Skeletal muscle satellite cell (primary cell): Measurements from ENCODE around the gene ERAP2.

Experiments used
- H3K27me3 ChIP-seq: 2 replicates; pipeline ENCODE4 v1.7.0; 2013; ENCODE audit warnings: low read length; ENCODE audit not compliant: control insufficient read depth, insufficient read depth
- H3K36me3 ChIP-seq: 2 replicates; pipeline ENCODE4 v1.7.0; 2013; ENCODE audit warnings: mild to moderate bottlenecking, control low read depth, low read length; ENCODE audit not compliant: insufficient read depth
- H3K4me1 ChIP-seq: 2 replicates; pipeline ENCODE4 v1.7.0; 2013; ENCODE audit warnings: low read length; ENCODE audit not compliant: control insufficient read depth, insufficient read depth
- H3K4me2 ChIP-seq: 2 replicates; pipeline ENCODE4 v1.7.0; 2013; ENCODE audit warnings: mild to moderate bottlenecking, low read length
- H3K4me3 ChIP-seq: 2 replicates; pipeline ENCODE4 v1.7.0; 2013; ENCODE audit warnings: low read length
- H3K9ac ChIP-seq: 2 replicates; pipeline ENCODE4 v1.7.0; 2013; ENCODE audit warnings: mild to moderate bottlenecking, low read depth, low read length, moderate library complexity
- H3K9me3 ChIP-seq: replicated peaks from 2 replicates; pipeline ENCODE4 v1.7.0; 2013; ENCODE audit warnings: mild to moderate bottlenecking, control low read depth, low read length

Gene ERAP2

DNA sequence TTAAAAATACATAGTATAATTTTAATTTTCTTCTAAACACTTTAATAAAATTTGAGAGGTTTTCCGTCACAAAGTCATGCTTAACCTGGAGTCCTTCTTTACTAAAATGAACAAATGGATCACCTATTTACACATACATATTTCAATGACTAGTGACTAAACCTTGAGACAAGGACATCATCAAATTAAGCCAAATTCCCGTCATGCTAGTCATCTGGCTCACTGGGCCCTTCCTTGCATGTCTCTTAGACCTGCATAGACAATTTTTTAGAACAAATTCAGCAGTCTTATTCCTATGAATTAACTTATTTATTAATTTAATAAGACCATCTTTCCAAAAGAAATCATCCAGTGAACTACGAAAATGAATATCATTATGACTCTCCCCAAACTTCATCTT, 26.6 kb downstream of the ERAP2 start:
- no peaks in the 10 kb centered on the region for H3K27me3 ChIP-seq
- H3K4me1 ChIP-seq, result no peaks in the 10 kb centered on the region
- H3K9ac ChIP-seq, result no peak overlapping the region
- no peak overlapping the region for H3K4me3 ChIP-seq
- H3K4me2 ChIP-seq, result no peak overlapping the region
- H3K9me3 ChIP-seq, result no peaks in the 10 kb centered on the region
- peaks cover 6% of the 10 kb centered on the region for H3K36me3 ChIP-seq

DNA sequence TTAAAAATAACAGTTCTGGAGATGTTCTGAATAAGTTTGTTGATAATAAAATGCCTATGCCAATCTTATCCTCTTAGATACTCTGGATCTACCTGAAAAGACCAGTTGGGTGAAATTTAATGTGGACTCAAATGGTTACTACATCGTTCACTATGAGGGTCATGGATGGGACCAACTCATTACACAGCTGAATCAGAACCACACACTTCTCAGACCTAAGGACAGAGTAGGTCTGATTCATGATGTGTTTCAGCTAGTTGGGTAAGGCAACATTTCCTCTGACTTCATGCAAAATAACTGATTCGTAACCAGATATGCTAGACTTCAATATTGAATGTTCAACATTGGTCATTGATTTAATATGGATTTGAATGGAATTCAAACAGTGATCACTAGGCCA, 27.0 kb downstream of the ERAP2 start:
- Histone ChIP-seq H3K27me3 (no peaks in the 10 kb centered on the region), H3K9me3 (no peaks in the 10 kb centered on the region)

DNA sequence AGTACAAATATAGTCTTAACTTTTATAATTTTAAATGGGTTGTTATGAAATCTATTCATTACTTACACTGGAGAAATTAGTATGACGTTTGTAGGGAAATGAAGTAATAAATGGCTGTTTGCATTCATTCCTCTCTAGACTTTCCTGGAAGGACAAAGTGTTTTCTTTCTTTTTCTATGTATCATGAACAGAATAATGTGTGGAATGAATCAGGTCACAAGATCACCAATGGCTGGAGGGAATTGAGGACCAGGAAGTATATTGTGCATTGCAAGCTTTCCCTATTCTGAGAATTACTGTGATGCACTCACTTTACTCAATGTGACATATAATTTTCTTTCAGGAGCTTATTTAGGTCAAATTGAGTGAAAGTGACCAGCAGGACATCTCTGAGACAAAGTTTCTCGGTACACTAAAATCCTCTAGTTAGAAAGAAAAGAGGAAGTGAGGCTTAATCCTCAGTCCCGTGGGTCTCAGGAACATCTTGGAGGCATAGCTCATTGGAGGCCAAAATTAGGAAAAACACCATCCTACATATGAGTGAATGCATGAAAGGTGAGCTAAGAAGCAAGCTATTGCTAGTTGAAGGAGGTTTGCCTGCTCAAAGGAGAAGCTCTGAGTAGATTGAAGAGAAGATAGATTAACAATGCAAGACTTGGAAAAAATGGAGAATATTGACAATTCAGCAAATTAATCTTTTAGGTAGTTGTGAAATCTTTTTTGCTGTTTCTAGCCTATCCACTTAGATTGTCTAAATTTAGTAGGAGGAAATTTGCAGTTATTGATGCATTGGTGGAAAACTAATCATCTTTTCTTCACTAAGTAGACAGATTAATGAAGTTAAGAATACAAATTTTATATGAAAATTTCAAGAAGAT, 28.0 kb downstream of the ERAP2 start:
- no peaks in the 10 kb centered on the region for H3K9me3 ChIP-seq
- H3K4me2 ChIP-seq, result no peak overlapping the region
- peaks cover 6% of the 10 kb centered on the region for H3K36me3 ChIP-seq
- H3K27me3 ChIP-seq, result no peaks in the 10 kb centered on the region
- no peaks in the 10 kb centered on the region for H3K4me1 ChIP-seq
- no peak overlapping the region for H3K4me3 ChIP-seq
- no peak overlapping the region for H3K9ac ChIP-seq

More for the DNA sequence above, 27.0 kb downstream of the ERAP2 start:
- H3K9ac ChIP-seq, result no peak overlapping the region
- no peak overlapping the region for H3K4me3 ChIP-seq
- peaks cover 6% of the 10 kb centered on the region for H3K36me3 ChIP-seq
- H3K4me1 ChIP-seq, result no peaks in the 10 kb centered on the region
- H3K4me2 ChIP-seq, result no peak overlapping the region

DNA sequence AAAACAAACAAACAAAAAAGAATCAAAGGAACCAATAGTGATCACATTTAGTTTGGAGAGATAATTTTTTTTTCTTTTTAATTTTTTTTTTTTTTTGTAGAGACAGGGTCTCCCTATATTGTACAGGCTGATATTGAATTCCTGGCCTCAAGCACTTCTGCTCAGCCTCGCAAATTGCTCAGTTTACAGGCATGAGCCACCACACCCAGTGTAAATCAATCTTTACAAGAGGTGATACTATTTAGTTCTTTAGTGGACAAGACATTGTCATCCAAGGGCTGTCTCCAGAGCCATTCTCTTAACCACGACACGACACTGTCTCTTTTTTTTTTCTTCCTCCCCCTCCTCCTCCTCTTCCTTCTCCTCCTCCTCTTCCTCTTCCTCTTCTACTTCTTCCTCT, 29.6 kb downstream of the ERAP2 start:
- Histone ChIP-seq H3K36me3 (peaks cover 6% of the 10 kb centered on the region), H3K27me3 (no peaks in the 10 kb centered on the region), H3K4me3 (no peak overlapping the region), H3K4me2 (no peak overlapping the region), H3K4me1 (no peaks in the 10 kb centered on the region), H3K9ac (no peak overlapping the region), H3K9me3 (no peaks in the 10 kb centered on the region)

DNA sequence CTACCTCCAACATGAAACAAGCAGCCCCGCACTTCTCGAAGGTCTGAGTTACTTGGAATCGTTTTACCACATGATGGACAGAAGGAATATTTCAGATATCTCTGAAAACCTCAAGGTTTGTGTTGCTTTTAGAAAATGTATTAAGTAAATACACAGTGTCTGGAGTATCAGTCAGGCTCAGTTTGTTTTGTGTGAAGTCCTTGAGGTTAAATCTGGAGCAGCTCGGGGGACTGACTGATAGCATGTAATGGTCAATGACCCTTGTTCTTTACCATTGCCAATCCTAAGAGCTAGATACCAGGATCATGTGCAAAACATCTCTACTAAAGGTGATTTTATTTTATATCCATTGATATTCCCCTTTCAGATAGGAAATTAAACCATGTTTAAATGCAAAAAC, 32.7 kb downstream of the ERAP2 start:
- H3K4me1 ChIP-seq, result no peaks in the 10 kb centered on the region
- H3K9ac ChIP-seq, result no peak overlapping the region
- no peak overlapping the region for H3K4me3 ChIP-seq
- H3K4me2 ChIP-seq, result no peak overlapping the region
- H3K9me3 ChIP-seq, result no peaks in the 10 kb centered on the region
- no peaks in the 10 kb centered on the region for H3K36me3 ChIP-seq
- no peaks in the 10 kb centered on the region for H3K27me3 ChIP-seq

DNA sequence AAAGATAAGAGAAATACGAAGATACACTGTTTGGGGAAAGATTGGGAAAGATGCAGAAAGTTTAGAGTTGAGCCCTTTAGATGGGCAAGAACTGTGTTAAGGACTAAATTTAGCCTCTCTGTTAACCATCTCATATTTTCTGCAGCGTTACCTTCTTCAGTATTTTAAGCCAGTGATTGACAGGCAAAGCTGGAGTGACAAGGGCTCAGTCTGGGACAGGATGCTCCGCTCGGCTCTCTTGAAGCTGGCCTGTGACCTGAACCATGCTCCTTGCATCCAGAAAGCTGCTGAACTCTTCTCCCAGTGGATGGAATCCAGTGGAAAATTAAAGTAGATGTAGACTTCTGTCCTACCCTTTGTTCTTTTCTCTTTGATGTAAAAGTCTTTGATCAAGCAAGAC, 33.1 kb downstream of the ERAP2 start:
- H3K9me3 ChIP-seq, result no peaks in the 10 kb centered on the region
- no peak overlapping the region for H3K4me2 ChIP-seq
- H3K4me3 ChIP-seq, result no peak overlapping the region
- no peaks in the 10 kb centered on the region for H3K36me3 ChIP-seq
- no peaks in the 10 kb centered on the region for H3K27me3 ChIP-seq
- H3K9ac ChIP-seq, result no peak overlapping the region
- H3K4me1 ChIP-seq, result no peaks in the 10 kb centered on the region

DNA sequence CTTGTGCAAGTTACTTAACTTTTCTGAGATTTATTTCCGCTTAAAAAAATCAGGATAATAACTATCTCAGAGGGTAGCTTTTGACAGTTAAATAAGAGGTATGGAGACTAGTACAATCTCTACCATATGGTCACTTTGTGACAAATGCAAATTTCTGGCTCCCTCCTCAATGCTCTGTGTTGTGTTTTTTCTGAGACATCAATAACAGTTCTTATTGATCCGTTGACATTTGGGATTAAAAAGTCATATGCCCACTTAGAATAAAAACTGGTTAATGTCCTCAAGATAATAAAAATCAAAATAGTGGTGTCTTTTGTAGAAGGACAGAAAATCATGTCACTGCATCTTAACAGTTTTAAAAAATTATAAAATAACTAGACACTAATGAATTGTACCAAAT, 34.8 kb downstream of the ERAP2 start:
- Histone ChIP-seq H3K36me3 (peaks cover 2% of the 10 kb centered on the region), H3K9ac (no peak overlapping the region), H3K4me2 (no peak overlapping the region), H3K4me1 (no peaks in the 10 kb centered on the region), H3K4me3 (no peak overlapping the region), H3K9me3 (no peaks in the 10 kb centered on the region), H3K27me3 (no peaks in the 10 kb centered on the region)

DNA sequence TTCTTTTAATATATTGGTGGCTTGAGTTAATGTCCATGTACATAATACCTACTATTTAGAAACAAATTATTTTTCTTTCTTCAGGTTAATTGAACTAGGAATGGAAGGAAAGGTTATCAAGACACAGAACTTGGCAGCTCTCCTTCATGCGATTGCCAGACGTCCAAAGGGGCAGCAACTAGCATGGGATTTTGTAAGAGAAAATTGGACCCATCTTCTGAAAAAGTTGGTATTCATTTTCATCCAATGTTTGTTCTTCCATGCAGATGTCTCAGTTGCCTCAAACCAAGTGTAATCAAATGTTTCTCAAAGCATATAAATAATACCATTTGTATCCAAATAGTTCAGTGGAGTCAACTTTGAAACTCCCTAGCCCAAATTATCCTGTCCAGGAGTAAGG, 36.9 kb downstream of the ERAP2 start:
- no peak overlapping the region for H3K4me2 ChIP-seq
- no peaks in the 10 kb centered on the region for H3K4me1 ChIP-seq
- no peak overlapping the region for H3K4me3 ChIP-seq
- peaks cover 2% of the 10 kb centered on the region for H3K36me3 ChIP-seq
- H3K9me3 ChIP-seq, result no peaks in the 10 kb centered on the region
- no peaks in the 10 kb centered on the region for H3K27me3 ChIP-seq
- H3K9ac ChIP-seq, result no peak overlapping the region

DNA sequence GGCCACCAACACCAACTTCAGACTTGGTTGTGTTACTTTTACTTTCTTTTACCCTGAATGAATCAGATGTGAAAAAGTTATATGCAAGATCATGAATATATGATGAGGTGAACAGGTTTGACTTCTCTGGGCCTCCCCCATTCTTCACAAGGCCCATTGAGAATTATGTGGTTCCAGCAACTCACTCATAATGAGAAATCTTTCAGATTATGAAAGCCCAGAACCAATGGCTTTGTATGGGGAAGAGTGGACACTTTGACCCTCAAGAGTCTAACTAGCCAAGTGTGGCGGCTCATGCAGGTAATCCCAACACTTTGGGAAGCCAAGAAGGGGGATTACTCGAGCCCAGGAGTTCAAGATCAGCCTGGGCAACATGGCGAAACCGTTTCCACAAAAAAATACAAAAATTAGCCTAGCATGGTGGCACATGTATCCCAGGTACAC, 43.5 kb downstream of the ERAP2 start:
- Histone ChIP-seq H3K4me1 (no peaks in the 10 kb centered on the region), H3K4me3 (no peak overlapping the region), H3K9me3 (no peaks in the 10 kb centered on the region), H3K4me2 (no peak overlapping the region), H3K27me3 (no peaks in the 10 kb centered on the region), H3K36me3 (peaks cover 2% of the 10 kb centered on the region), H3K9ac (no peak overlapping the region)

DNA sequence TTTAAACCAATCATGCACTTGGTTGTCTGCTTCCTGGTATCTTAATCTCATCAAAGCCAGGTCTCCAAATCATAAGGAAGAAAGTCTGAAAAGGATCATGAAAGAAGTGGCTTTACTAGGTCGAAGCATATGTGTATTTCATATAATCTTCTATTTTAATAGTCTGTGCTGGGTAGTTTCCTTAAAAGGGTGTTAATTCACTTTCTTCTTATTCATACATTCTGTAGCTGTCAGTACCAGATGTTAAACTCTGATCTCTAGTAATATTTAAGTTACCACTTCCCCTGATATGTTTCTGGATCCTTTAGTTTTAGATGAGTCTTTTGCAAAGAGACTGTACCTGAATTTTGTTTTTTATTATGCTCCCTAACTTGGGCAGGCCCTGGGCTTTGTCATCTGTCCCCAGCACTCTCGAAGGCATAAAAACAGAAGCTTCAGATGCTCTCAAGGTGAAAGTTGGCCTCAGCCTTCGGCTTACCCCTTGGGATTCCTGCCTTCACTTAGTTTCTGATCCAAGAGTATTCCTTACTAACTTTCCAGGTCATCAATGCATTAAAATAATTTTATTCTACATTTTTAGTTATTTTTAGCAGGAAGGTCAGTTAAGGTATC, 44.5 kb downstream of the ERAP2 start:
- Histone ChIP-seq H3K27me3 (no peaks in the 10 kb centered on the region), H3K4me3 (no peak overlapping the region), H3K4me2 (no peak overlapping the region), H3K4me1 (no peaks in the 10 kb centered on the region), H3K9me3 (no peaks in the 10 kb centered on the region), H3K9ac (no peak overlapping the region), H3K36me3 (no peaks in the 10 kb centered on the region)

DNA sequence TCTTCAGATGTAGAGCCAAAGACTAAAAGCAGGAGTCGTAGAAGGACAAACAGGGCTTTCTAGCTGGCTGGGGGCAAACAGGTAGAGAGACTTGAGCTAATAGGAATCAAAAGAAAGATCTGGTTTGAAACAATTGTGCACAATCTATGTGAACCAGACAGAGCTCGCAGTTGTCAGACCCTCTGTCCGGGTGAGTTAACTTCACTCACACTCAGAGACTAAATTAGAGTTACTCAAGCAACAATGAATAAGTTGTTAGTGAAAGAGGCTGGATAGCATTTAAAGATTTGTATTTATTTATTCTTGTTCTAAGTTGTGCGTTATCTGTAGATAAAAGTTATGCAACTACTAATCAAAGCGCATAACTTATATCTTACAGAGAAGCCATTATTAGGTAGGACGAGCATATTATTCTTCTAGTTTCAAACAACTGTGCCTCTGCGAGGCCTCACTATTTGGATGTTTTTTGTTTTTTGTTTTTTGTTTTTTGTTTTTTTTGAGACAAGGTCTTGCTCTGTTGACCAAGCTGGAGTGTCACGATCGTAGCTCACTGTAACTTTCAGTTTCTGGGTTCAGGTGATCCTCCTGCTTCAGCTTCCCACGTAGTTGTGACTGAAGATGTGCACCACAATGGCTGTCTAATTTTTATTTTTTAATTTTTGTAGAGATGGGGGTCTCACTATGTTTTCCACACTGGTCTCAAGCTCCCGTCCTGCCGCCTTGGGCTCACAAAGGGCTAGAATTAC, 46.4 kb downstream of the ERAP2 start:
- no peak overlapping the region for H3K9ac ChIP-seq
- H3K9me3 ChIP-seq, result no peaks in the 10 kb centered on the region
- no peak overlapping the region for H3K4me2 ChIP-seq
- H3K27me3 ChIP-seq, result no peaks in the 10 kb centered on the region
- H3K4me3 ChIP-seq, result no peak overlapping the region
- no peaks in the 10 kb centered on the region for H3K36me3 ChIP-seq
- H3K4me1 ChIP-seq, result no peaks in the 10 kb centered on the region
